Natural killer cell treated with Interleukin-12 subunit alpha and Interleukin-12 subunit beta and Interleukin-15 and Interleukin-18, amount 100 ng/mL, for 72 hours (primary cell): ENCODE data around the gene HOOK1. TPM values are rescaled to one million over a fixed set of nuclear protein-coding genes. Genes with fewer than 3 reads are reported as not detected.

Source experiments
- ATAC-seq, 2 donors: fragments of 150-1000 bp; cut with Tn5 transposase in 1 of 2; sonication (Bioruptor Pico), chemical (Tn5 transposase) in 1 of 2; 2 replicates each; pipeline ENCODE4 v1.10.0; 2021
- DNase-seq: peaks from one replicate; pipeline ENCODE4 v3.0.0; 2022; ENCODE audit warnings: low spot score
- H3K27ac Mint-ChIP-seq, 2 donors: 1 replicate in 1 of 2; 2 replicates in 1 of 2; pipeline ENCODE4 v1.8.0; 2022; ENCODE audit warnings: mixed read lengths in 2 of 2, mild to moderate bottlenecking in 1 of 2, moderate library complexity in 1 of 2
- H3K27me3 Mint-ChIP-seq, 2 donors: 1 replicate in 1 of 2; 2 replicates in 1 of 2; pipeline ENCODE4 v1.8.0; 2022; ENCODE audit warnings: mixed read lengths in 2 of 2
- H3K36me3 Mint-ChIP-seq: one replicate; pipeline ENCODE4 v1.8.0; 2022; ENCODE audit warnings: mixed read lengths
- H3K4me1 Mint-ChIP-seq, 2 donors: 1 replicate in 1 of 2; 2 replicates in 1 of 2; pipeline ENCODE4 v1.8.0; 2022; ENCODE audit warnings: low read depth in 2 of 2, mixed read lengths in 2 of 2, mild to moderate bottlenecking in 1 of 2
- H3K4me3 Mint-ChIP-seq: one replicate; pipeline ENCODE4 v1.8.0; 2022; ENCODE audit warnings: mixed read lengths
- H3K9me3 Mint-ChIP-seq: 2 replicates; pipeline ENCODE4 v1.8.0; 2022; ENCODE audit warnings: mixed read lengths
- total RNA-seq, 2 donors: library from RNA; stranded (reverse); gene quantifications; one replicate each; pipeline ENCODE4 v1.2.3, GENCODE V29; 2022

The HOOK1 gene
- 1 to 10 TPM; 1.1 to 2.6 TPM for total RNA-seq

- Mint-ChIP-seq H3K27me3 (peaks cover 7 to 24% of the 10 kb centered on the region in 2 donors), H3K27ac (no peak within 1 kb of the TSS), H3K4me1 (peaks cover 0 to 4% of the 10 kb centered on the region in 2 donors), H3K9me3 (no peaks in the 10 kb centered on the region), H3K4me3 (no peak within 1 kb of the TSS), H3K36me3 (peaks cover 1% of the 10 kb centered on the region)
- DNase-seq (no peak), ATAC-seq (peak in 1 of 2 donors; percentile 46)
Observed at GRCh38 chr1:59814901-59815825, at the start of gene HOOK1. Gene HOOK1, plus strand, starts transcription at chr1:59814949. Its CDS starts 169 bp downstream, at chr1:59815118.

GRCh38 chr1:59765011-59765730 lies 49.6 kb upstream of the HOOK1 start:
- ATAC-seq, result no peak
- no peaks in the 10 kb centered on the region for H3K27me3 Mint-ChIP-seq
- no peaks in the 10 kb centered on the region for H3K9me3 Mint-ChIP-seq
- no peaks in the 10 kb centered on the region for H3K4me1 Mint-ChIP-seq
- no peaks in the 10 kb centered on the region for H3K36me3 Mint-ChIP-seq
- no peak overlapping the region for H3K27ac Mint-ChIP-seq
- DNase-seq, result no peak
- H3K4me3 Mint-ChIP-seq, result no peak overlapping the region

GRCh38 chr1:59766227-59766855 lies 48.4 kb upstream of the HOOK1 start:
- H3K27ac Mint-ChIP-seq, result no peak overlapping the region
- DNase-seq (no peak), ATAC-seq (no peak)
- H3K27me3 Mint-ChIP-seq, result peaks cover 0 to under 1% of the 10 kb centered on the region in 2 donors
- no peaks in the 10 kb centered on the region for H3K4me1 Mint-ChIP-seq
- H3K4me3 Mint-ChIP-seq, result no peak overlapping the region
- no peaks in the 10 kb centered on the region for H3K9me3 Mint-ChIP-seq
- H3K36me3 Mint-ChIP-seq, result no peaks in the 10 kb centered on the region

- no peak overlapping the region for H3K27ac Mint-ChIP-seq
Observed at GRCh38 chr1:59767119-59767518, 47.6 kb upstream of the HOOK1 start.

GRCh38 chr1:59768792-59769735 lies 45.7 kb upstream of the HOOK1 start:
- Mint-ChIP-seq H3K36me3 (no peaks in the 10 kb centered on the region), H3K27me3 (peaks cover 3 to 6% of the 10 kb centered on the region in 2 donors), H3K4me1 (no peaks in the 10 kb centered on the region), H3K9me3 (no peaks in the 10 kb centered on the region), H3K27ac (no peak overlapping the region), H3K4me3 (no peak overlapping the region)
- no peak for ATAC-seq
- DNase-seq, result no peak

More at GRCh38 chr1:59767119-59767518, 47.6 kb upstream of the HOOK1 start:
- Mint-ChIP-seq H3K9me3 (no peaks in the 10 kb centered on the region), H3K27me3 (peaks cover 3 to 6% of the 10 kb centered on the region in 2 donors), H3K4me3 (no peak overlapping the region), H3K36me3 (no peaks in the 10 kb centered on the region), H3K4me1 (no peaks in the 10 kb centered on the region)
- no peak for ATAC-seq
- no peak for DNase-seq

GRCh38 chr1:59769736-59770095 lies 45.0 kb upstream of the HOOK1 start:
- no peak for DNase-seq

GRCh38 chr1:59771361-59771760 lies 43.4 kb upstream of the HOOK1 start:
- H3K4me1 Mint-ChIP-seq, result no peaks in the 10 kb centered on the region
- no peaks in the 10 kb centered on the region for H3K9me3 Mint-ChIP-seq
- ATAC-seq (no peak), DNase-seq (no peak)
- no peak overlapping the region for H3K4me3 Mint-ChIP-seq
- peaks cover 3 to 6% of the 10 kb centered on the region in 2 donors for H3K27me3 Mint-ChIP-seq
- no peaks in the 10 kb centered on the region for H3K36me3 Mint-ChIP-seq
- H3K27ac Mint-ChIP-seq, result no peak overlapping the region

More at GRCh38 chr1:59769736-59770095, 45.0 kb upstream of the HOOK1 start:
- Mint-ChIP-seq H3K4me1 (no peaks in the 10 kb centered on the region), H3K9me3 (no peaks in the 10 kb centered on the region), H3K27me3 (peaks cover 3 to 6% of the 10 kb centered on the region in 2 donors), H3K4me3 (no peak overlapping the region), H3K36me3 (no peaks in the 10 kb centered on the region), H3K27ac (no peak overlapping the region)
- ATAC-seq, result no peak

GRCh38 chr1:59775480-59775879 lies 39.3 kb upstream of the HOOK1 start:
- Mint-ChIP-seq H3K36me3 (no peaks in the 10 kb centered on the region), H3K4me3 (no peak overlapping the region), H3K27me3 (peaks cover 6 to 9% of the 10 kb centered on the region in 2 donors), H3K27ac (no peak overlapping the region), H3K4me1 (no peaks in the 10 kb centered on the region), H3K9me3 (no peaks in the 10 kb centered on the region)
- DNase-seq (no peak), ATAC-seq (no peak)

GRCh38 chr1:59776960-59777852 lies 37.5 kb upstream of the HOOK1 start:
- H3K27me3 Mint-ChIP-seq, result peaks cover 0 to 5% of the 10 kb centered on the region in 2 donors
- no peak for DNase-seq
- H3K36me3 Mint-ChIP-seq, result no peaks in the 10 kb centered on the region
- no peak overlapping the region for H3K4me3 Mint-ChIP-seq
- H3K27ac Mint-ChIP-seq, result no peak overlapping the region
- ATAC-seq, result peak in 1 of 2 donors; percentile 43
- no peaks in the 10 kb centered on the region for H3K4me1 Mint-ChIP-seq
- no peaks in the 10 kb centered on the region for H3K9me3 Mint-ChIP-seq

GRCh38 chr1:59779949-59780348 lies 34.8 kb upstream of the HOOK1 start:
- Mint-ChIP-seq H3K36me3 (no peaks in the 10 kb centered on the region), H3K27ac (no peak overlapping the region), H3K27me3 (peaks cover 0 to 5% of the 10 kb centered on the region in 2 donors), H3K4me1 (no peaks in the 10 kb centered on the region), H3K4me3 (no peak overlapping the region), H3K9me3 (no peaks in the 10 kb centered on the region)
- no peak for ATAC-seq
- no peak for DNase-seq

GRCh38 chr1:59788825-59789224 lies 25.9 kb upstream of the HOOK1 start:
- Mint-ChIP-seq H3K4me3 (no peak overlapping the region), H3K4me1 (no peaks in the 10 kb centered on the region), H3K9me3 (peaks cover 12% of the 10 kb centered on the region), H3K27ac (no peak overlapping the region), H3K36me3 (peaks cover 25% of the 10 kb centered on the region), H3K27me3 (peaks cover 29 to 35% of the 10 kb centered on the region in 2 donors)
- DNase-seq, result no peak
- no peak for ATAC-seq

- Mint-ChIP-seq H3K4me1 (no peaks in the 10 kb centered on the region), H3K27ac (no peak overlapping the region), H3K27me3 (peaks cover 33 to 50% of the 10 kb centered on the region in 2 donors), H3K4me3 (no peak overlapping the region), H3K36me3 (peaks cover 11% of the 10 kb centered on the region), H3K9me3 (peaks cover 6% of the 10 kb centered on the region)
- no peak for ATAC-seq
- DNase-seq, result no peak
Observed at GRCh38 chr1:59798600-59798999, 16.1 kb upstream of the HOOK1 start.
